ENCODE data around the gene NRXN2.

Gene NRXN2

GRCh38 chr11:64753019-64753379 lies 30.0 kb upstream of the NRXN2 start:
- H3K79me2 ChIP-seq (ENCODE audit: low read length): no peaks in the 10 kb centered on the region
- TF ChIP-seq EZH2phosphoT487 (IDR thresholded peaks at IDR 0.05; ENCODE audit: low read length) (no peak), EZH2 (optimal IDR thresholded peaks at IDR 0.05; ENCODE audit: low read depth, low read length) (no peak), CTCF (IDR thresholded peaks at IDR 0.05; ENCODE audit: low read length) (no peak)
- H3K27ac ChIP-seq (ENCODE audit: low read length): no peak overlapping the region
- no peaks in the 10 kb centered on the region for H4K20me1 ChIP-seq (ENCODE audit: insufficient read depth, low read length)
- no peaks in the 10 kb centered on the region for H3F3A ChIP-seq (ENCODE audit: insufficient read depth, low read length)
- peaks cover 5% of the 10 kb centered on the region for H3K27me3 ChIP-seq (replicated peaks; ENCODE audit: insufficient read depth, low read length)
- no peak overlapping the region for H2AFZ ChIP-seq (ENCODE audit: low read length)
- H3K4me1 ChIP-seq (ENCODE audit: low read length): no peaks in the 10 kb centered on the region
- H3K9me2 ChIP-seq (replicated peaks; ENCODE audit: insufficient read depth, low read length): no peaks in the 10 kb centered on the region
- no peak overlapping the region for H3K4me2 ChIP-seq (ENCODE audit: low read depth, low read length)
- no peak overlapping the region for H3K9ac ChIP-seq (ENCODE audit: low read length)
- no peak for DNase-seq
- no peaks in the 10 kb centered on the region for H3K36me3 ChIP-seq (replicated peaks; ENCODE audit: insufficient read depth, low read length)
- no peaks in the 10 kb centered on the region for H3K9me3 ChIP-seq (replicated peaks; ENCODE audit: insufficient read depth, low read length)
- H3K4me3 ChIP-seq (ENCODE audit: low read length): no peak overlapping the region

GRCh38 chr11:64752175-64752970 lies 29.4 kb upstream of the NRXN2 start:
- no peaks in the 10 kb centered on the region for H4K20me1 ChIP-seq (ENCODE audit: insufficient read depth, low read length)
- no peaks in the 10 kb centered on the region for H3K9me3 ChIP-seq (replicated peaks; ENCODE audit: insufficient read depth, low read length)
- no peak overlapping the region for H3K9ac ChIP-seq (ENCODE audit: low read length)
- no peaks in the 10 kb centered on the region for H3K79me2 ChIP-seq (ENCODE audit: low read length)
- H3K27ac ChIP-seq (ENCODE audit: low read length): no peak overlapping the region
- H3K4me2 ChIP-seq (ENCODE audit: low read depth, low read length): no peak overlapping the region
- no peaks in the 10 kb centered on the region for H3F3A ChIP-seq (ENCODE audit: insufficient read depth, low read length)
- H3K9me2 ChIP-seq (replicated peaks; ENCODE audit: insufficient read depth, low read length): no peaks in the 10 kb centered on the region
- TF ChIP-seq CTCF (IDR thresholded peaks at IDR 0.05; ENCODE audit: low read length) (no peak), EZH2 (optimal IDR thresholded peaks at IDR 0.05; ENCODE audit: low read depth, low read length) (no peak), EZH2phosphoT487 (IDR thresholded peaks at IDR 0.05; ENCODE audit: low read length) (no peak)
- H3K4me3 ChIP-seq (ENCODE audit: low read length): no peak overlapping the region
- H3K4me1 ChIP-seq (ENCODE audit: low read length): no peaks in the 10 kb centered on the region
- no peaks in the 10 kb centered on the region for H3K36me3 ChIP-seq (replicated peaks; ENCODE audit: insufficient read depth, low read length)
- DNase-seq: no peak
- H3K27me3 ChIP-seq (replicated peaks; ENCODE audit: insufficient read depth, low read length): peaks cover 11% of the 10 kb centered on the region
- no peak overlapping the region for H2AFZ ChIP-seq (ENCODE audit: low read length)

GRCh38 chr11:64751580-64751979 lies 28.6 kb upstream of the NRXN2 start:
- no peak for DNase-seq
- Histone ChIP-seq H3F3A (ENCODE audit: insufficient read depth, low read length) (no peaks in the 10 kb centered on the region), H3K9ac (ENCODE audit: low read length) (no peak overlapping the region), H3K4me2 (ENCODE audit: low read depth, low read length) (no peak overlapping the region), H3K79me2 (ENCODE audit: low read length) (no peaks in the 10 kb centered on the region), H3K9me3 (replicated peaks; ENCODE audit: insufficient read depth, low read length) (no peaks in the 10 kb centered on the region), H3K27me3 (replicated peaks; ENCODE audit: insufficient read depth, low read length) (peaks cover 19% of the 10 kb centered on the region), H3K27ac (ENCODE audit: low read length) (no peak overlapping the region), H4K20me1 (ENCODE audit: insufficient read depth, low read length) (no peaks in the 10 kb centered on the region), H2AFZ (ENCODE audit: low read length) (no peak overlapping the region), H3K4me3 (ENCODE audit: low read length) (no peak overlapping the region), H3K4me1 (ENCODE audit: low read length) (no peaks in the 10 kb centered on the region), H3K36me3 (replicated peaks; ENCODE audit: insufficient read depth, low read length) (no peaks in the 10 kb centered on the region), H3K9me2 (replicated peaks; ENCODE audit: insufficient read depth, low read length) (no peaks in the 10 kb centered on the region)
- TF ChIP-seq EZH2phosphoT487 (IDR thresholded peaks at IDR 0.05; ENCODE audit: low read length) (no peak), CTCF (IDR thresholded peaks at IDR 0.05; ENCODE audit: low read length) (no peak), EZH2 (optimal IDR thresholded peaks at IDR 0.05; ENCODE audit: low read depth, low read length) (no peak)

Measured in MM.1S (cell line).